GM08714 (cell line): ENCODE results near the gene IL21R.
A peak's percentile ranks its signal among the peaks of the same experiment; 100 is the strongest.
"Not testable (repeated sequence)": the region's sequence is repeated elsewhere in the genome, so short reads cannot be mapped to it uniquely, and the experiment has no call there.

Experiments used
- H3K4me3 ChIP-seq: fragments of 200-500 bp; sonication (Bioruptor generic); 2 replicates; pipeline ENCODE4 v1.5.1; 2014; ENCODE audit warnings: mild to moderate bottlenecking, low read length, inconsistent platforms
- ZNF274 ChIP-seq: IDR thresholded peaks from 2 replicates; pipeline ENCODE4 v1.6.1; 2012; ENCODE audit warnings: mild to moderate bottlenecking, low read depth, low read length

IL21R gene

GRCh38 chr16:27402569-27402963 lies 592 bp downstream of the IL21R start:
- peak overlapping the region; percentile 68 for H3K4me3 ChIP-seq
- no peak for TF ChIP-seq ZNF274

GRCh38 chr16:27402964-27403600 lies 1.1 kb downstream of the IL21R start:
- TF ChIP-seq ZNF274 = no peak
- H3K4me3 ChIP-seq = peak overlapping the region; percentile 68

GRCh38 chr16:27403601-27403992 lies 1.6 kb downstream of the IL21R start:
- no peak for TF ChIP-seq ZNF274
- H3K4me3 ChIP-seq = peak overlapping the region; percentile 68

GRCh38 chr16:27404163-27404823 lies 2.3 kb downstream of the IL21R start:
- peak overlapping the region; percentile 68 for H3K4me3 ChIP-seq
- TF ChIP-seq ZNF274 = no peak

GRCh38 chr16:27405546-27406451 lies 3.8 kb downstream of the IL21R start:
- peak overlapping the region; percentile 68; the same call in 1 of the 2 replicates for H3K4me3 ChIP-seq
- no peak for TF ChIP-seq ZNF274

- no peak for TF ChIP-seq ZNF274
- peak overlapping the region; percentile 38; the same call in 1 of the 2 replicates for H3K4me3 ChIP-seq
These were observed 4.6 kb downstream of the IL21R start for GRCh38 chr16:27406511-27407128.

- TF ChIP-seq ZNF274 = no peak
- peak overlapping the region; percentile 38; the same call in 1 of the 2 replicates for H3K4me3 ChIP-seq
These were observed 5.2 kb downstream of the IL21R start for GRCh38 chr16:27407133-27407532.

GRCh38 chr16:27408012-27408601 lies 6.1 kb downstream of the IL21R start:
- TF ChIP-seq ZNF274 = no peak
- H3K4me3 ChIP-seq = peak overlapping the region; percentile 54; the same call in 1 of the 2 replicates

- H3K4me3 ChIP-seq = peak overlapping the region; percentile 54; the same call in 1 of the 2 replicates
- TF ChIP-seq ZNF274 = no peak
These were observed 6.6 kb downstream of the IL21R start for GRCh38 chr16:27408602-27409031.

- not testable (repeated sequence) for H3K4me3 ChIP-seq
These were observed 8.0 kb downstream of the IL21R start for GRCh38 chr16:27409958-27410357.

- no peak for TF ChIP-seq ZNF274
- H3K4me3 ChIP-seq = no peak overlapping the region
These were observed 8.8 kb downstream of the IL21R start for GRCh38 chr16:27410761-27411160.

GRCh38 chr16:27413956-27414355 lies 12.0 kb downstream of the IL21R start:
- TF ChIP-seq ZNF274 = no peak
- H3K4me3 ChIP-seq = no peak overlapping the region

- H3K4me3 ChIP-seq = no peak overlapping the region
- TF ChIP-seq ZNF274 = no peak
These were observed 12.9 kb downstream of the IL21R start for GRCh38 chr16:27414788-27415431.
